Osteoblast (primary cell): ENCODE results near the gene PDE4B. TPM values are rescaled to one million over a fixed set of nuclear protein-coding genes. Genes with fewer than 3 reads are reported as not detected.
A peak's percentile ranks its signal among the peaks of the same experiment; 100 is the strongest.

ENCODE experiments used
- DNase-seq: peaks from one replicate; pipeline ENCODE4 v3.0.0; 2011; ENCODE audit warnings: low spot score, mixed read lengths; ENCODE audit not compliant: insufficient read length; ENCODE audit errors: missing footprints
- H2AFZ ChIP-seq: 2 replicates; pipeline ENCODE4 v1.6.0; 2011; ENCODE audit warnings: mild to moderate bottlenecking, low read length
- H3K27ac ChIP-seq: 2 replicates; pipeline ENCODE4 v1.5.1; 2011; ENCODE audit warnings: mild to moderate bottlenecking, low read depth, low read length, moderate library complexity
- H3K27me3 ChIP-seq: 2 replicates; pipeline ENCODE4 v1.6.0; 2012; ENCODE audit warnings: mild to moderate bottlenecking, control low read depth, inconsistent platforms, low read length, moderate library complexity; ENCODE audit not compliant: insufficient read depth
- H3K36me3 ChIP-seq: 2 replicates; pipeline ENCODE4 v1.5.1; 2011; ENCODE audit warnings: mild to moderate bottlenecking, low read length, control low read depth, moderate library complexity; ENCODE audit not compliant: insufficient read depth
- H3K4me1 ChIP-seq: 2 replicates; pipeline ENCODE4 v1.5.1; 2011; ENCODE audit warnings: mild to moderate bottlenecking, low read length, control low read depth, moderate library complexity; ENCODE audit not compliant: insufficient read depth
- H3K4me2 ChIP-seq: 2 replicates; pipeline ENCODE4 v1.6.0; 2011; ENCODE audit warnings: mild to moderate bottlenecking, low read length; ENCODE audit not compliant: insufficient read depth
- H3K4me3 ChIP-seq: fragments of 200-600 bp; sonication (generic); 3 replicates; pipeline ENCODE4 v1.5.1; 2012; ENCODE audit warnings: mild to moderate bottlenecking, low read length, inconsistent platforms; ENCODE audit not compliant: insufficient read depth
- H3K79me2 ChIP-seq: 2 replicates; pipeline ENCODE4 v1.6.0; 2012; ENCODE audit warnings: mild to moderate bottlenecking, low read length, control low read depth, inconsistent platforms; ENCODE audit not compliant: insufficient read depth
- H3K9me3 ChIP-seq: 2 replicates; pipeline ENCODE4 v1.5.1; 2011; ENCODE audit warnings: low read depth, low read length, control low read depth
- H4K20me1 ChIP-seq: 2 replicates; pipeline ENCODE4 v1.6.0; 2012; ENCODE audit warnings: mild to moderate bottlenecking, low read length, control low read depth; ENCODE audit not compliant: insufficient read depth
- CTCF ChIP-seq: IDR thresholded peaks from 2 replicates; pipeline ENCODE4 v1.5.1; 2011; ENCODE audit warnings: mild to moderate bottlenecking, low read depth, low read length, moderate library complexity; ENCODE audit errors: extremely low read depth
- total RNA-seq: library from RNA; depleted of rRNA; stranded (reverse); fragments of >200 nt; gene quantifications from 2 replicates; pipeline ENCODE4 v1.2.3, GENCODE V29; 2012

PDE4B gene
- total RNA-seq, 1 donor: 21.4 TPM

DNA sequence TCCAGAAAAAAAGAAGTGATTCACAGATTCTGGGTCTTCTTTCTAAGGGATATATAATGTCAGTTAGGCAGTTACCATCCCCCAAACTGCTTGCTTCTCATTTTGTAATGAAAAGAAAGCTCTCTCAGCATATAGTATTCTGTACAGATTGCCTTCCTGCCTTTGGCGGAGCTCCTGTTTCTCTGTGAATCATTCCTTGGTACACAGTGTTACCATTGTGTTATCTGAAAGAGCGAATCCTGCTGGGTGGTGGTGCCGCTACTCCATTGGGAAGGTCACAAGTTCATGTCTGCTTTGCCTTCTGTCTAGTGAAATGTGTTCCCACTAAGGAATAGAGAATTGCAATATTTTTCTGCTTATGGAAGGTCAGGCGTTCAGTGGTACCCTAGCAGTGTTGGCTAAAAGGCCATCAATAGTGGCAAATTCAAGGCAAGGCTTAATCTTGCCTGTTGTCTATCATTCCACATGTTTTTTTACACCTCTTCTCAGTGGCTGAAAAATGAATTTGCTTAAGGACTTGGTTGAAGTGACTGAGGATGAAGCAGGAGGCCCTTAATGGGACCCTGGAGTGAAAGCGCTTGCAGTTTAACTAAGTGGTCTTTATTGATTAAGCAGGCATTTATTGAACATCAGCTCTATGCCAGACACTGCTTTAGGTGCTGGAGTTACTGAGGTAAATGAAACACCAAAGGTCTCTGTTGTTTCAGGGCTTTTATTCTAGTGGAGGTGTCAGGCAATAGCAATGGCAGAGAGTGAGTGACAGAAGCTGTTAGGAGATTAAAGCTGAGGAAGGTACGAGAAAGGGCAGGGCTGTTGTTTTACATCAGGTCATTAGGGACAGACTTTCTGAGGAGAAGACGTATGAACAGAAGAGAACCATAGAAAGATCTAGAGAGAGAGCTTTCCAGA is 186.7 kb downstream of the PDE4B start:
- Histone ChIP-seq H3K9me3 (peaks cover 7% of the 10 kb centered on the region), H3K36me3 (no peaks in the 10 kb centered on the region), H3K79me2 (no peaks in the 10 kb centered on the region), H3K4me3 (no peak overlapping the region), H3K27me3 (no peaks in the 10 kb centered on the region), H3K27ac (no peak overlapping the region), H3K4me1 (no peaks in the 10 kb centered on the region), H3K4me2 (no peak overlapping the region), H4K20me1 (no peaks in the 10 kb centered on the region), H2AFZ (no peak overlapping the region)
- DNase-seq: peak; percentile 27
- TF ChIP-seq CTCF: no peak

DNA sequence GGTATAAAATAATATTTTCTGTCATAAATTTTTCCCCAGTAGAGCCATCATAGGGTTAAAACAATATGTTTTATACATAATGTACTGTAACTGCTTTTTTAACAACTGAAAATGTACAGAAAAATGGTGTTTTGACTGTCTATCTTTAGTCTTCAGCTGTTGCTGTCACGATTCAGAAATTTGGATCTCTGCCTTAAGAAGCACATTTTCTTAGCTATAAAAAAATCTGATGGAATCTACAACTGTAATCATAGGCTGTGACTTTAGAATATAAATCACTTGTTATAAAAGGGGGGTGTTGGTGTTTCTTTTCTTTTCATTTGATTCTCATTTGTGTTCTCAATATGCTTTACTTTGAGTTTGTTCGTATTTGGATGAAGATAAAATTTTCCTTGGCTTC is 187.5 kb downstream of the PDE4B start:
- no peak for TF ChIP-seq CTCF
- peaks cover 5% of the 10 kb centered on the region for H3K9me3 ChIP-seq
- H3K4me2 ChIP-seq: no peak overlapping the region
- no peak overlapping the region for H3K27ac ChIP-seq
- no peaks in the 10 kb centered on the region for H3K79me2 ChIP-seq
- no peaks in the 10 kb centered on the region for H3K27me3 ChIP-seq
- H3K36me3 ChIP-seq: no peaks in the 10 kb centered on the region
- no peaks in the 10 kb centered on the region for H3K4me1 ChIP-seq
- DNase-seq: no peak
- no peak overlapping the region for H2AFZ ChIP-seq
- H4K20me1 ChIP-seq: no peaks in the 10 kb centered on the region
- no peak overlapping the region for H3K4me3 ChIP-seq

DNA sequence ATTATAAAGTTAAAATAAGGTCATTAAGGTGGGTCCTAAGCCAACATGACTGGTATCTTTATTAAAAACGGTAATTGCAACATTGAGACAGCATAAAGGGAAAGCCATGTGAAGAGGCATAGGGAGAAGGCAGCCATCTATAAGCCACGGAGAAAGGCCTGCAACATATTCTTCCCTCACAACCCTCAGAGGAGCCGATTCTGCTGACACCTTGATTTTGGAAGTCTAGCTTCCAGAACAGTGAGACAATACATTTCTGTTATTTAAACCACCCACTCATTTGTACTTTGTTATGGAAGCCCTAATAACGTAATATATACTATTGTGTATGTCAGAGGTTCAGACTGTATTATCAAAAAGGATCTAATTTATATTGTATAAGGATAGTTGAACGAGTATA is 190.8 kb downstream of the PDE4B start:
- H3K27ac ChIP-seq: no peak overlapping the region
- H3K79me2 ChIP-seq: no peaks in the 10 kb centered on the region
- H3K36me3 ChIP-seq: no peaks in the 10 kb centered on the region
- no peaks in the 10 kb centered on the region for H3K4me1 ChIP-seq
- no peak overlapping the region for H3K4me2 ChIP-seq
- H2AFZ ChIP-seq: no peak overlapping the region
- H3K9me3 ChIP-seq: no peaks in the 10 kb centered on the region
- DNase-seq: no peak
- H4K20me1 ChIP-seq: no peaks in the 10 kb centered on the region
- no peak overlapping the region for H3K4me3 ChIP-seq
- no peak for TF ChIP-seq CTCF
- no peaks in the 10 kb centered on the region for H3K27me3 ChIP-seq

GRCh38 chr1:65985393-65986066 is 192.8 kb downstream of the PDE4B start:
- H3K4me1 ChIP-seq: peaks cover 5% of the 10 kb centered on the region
- no peak for TF ChIP-seq CTCF
- DNase-seq: no peak
- no peaks in the 10 kb centered on the region for H3K36me3 ChIP-seq
- H2AFZ ChIP-seq: no peak overlapping the region
- no peaks in the 10 kb centered on the region for H3K9me3 ChIP-seq
- no peaks in the 10 kb centered on the region for H4K20me1 ChIP-seq
- no peak overlapping the region for H3K27ac ChIP-seq
- no peaks in the 10 kb centered on the region for H3K27me3 ChIP-seq
- H3K79me2 ChIP-seq: no peaks in the 10 kb centered on the region
- no peak overlapping the region for H3K4me2 ChIP-seq
- H3K4me3 ChIP-seq: no peak overlapping the region
